Measurements from ENCODE around the gene PRELID3B. TPM values are rescaled to one million over a fixed set of nuclear protein-coding genes. Genes with fewer than 3 reads are reported as not detected.

The PRELID3B gene
- total and polyA plus RNA-seq, 2 of the 8 experiments (the other 6 are each of a cell fraction or from before 2014, with no cell fraction given): 8.1 to 50.5 TPM

DNA sequence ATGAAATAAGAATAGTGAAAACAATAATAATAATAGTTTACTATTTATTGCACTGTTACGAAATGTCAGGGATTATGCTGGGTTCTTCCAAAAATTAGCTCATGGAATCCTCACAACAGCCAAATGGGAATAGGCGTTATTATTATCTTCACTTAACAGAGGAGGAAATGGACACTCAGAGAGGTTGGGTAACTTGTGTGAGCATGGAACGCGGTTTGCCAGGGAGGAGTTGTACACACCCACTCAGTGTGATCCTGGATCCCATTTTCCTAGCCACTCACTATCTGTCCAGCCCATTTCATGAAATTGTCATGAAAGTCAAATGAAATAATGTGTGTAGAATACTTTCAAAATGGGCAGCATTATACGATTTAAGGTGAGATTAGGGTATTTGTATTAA is 56.9 kb downstream of the PRELID3B start (continued):
- TF ChIP-seq, protein P1, sequence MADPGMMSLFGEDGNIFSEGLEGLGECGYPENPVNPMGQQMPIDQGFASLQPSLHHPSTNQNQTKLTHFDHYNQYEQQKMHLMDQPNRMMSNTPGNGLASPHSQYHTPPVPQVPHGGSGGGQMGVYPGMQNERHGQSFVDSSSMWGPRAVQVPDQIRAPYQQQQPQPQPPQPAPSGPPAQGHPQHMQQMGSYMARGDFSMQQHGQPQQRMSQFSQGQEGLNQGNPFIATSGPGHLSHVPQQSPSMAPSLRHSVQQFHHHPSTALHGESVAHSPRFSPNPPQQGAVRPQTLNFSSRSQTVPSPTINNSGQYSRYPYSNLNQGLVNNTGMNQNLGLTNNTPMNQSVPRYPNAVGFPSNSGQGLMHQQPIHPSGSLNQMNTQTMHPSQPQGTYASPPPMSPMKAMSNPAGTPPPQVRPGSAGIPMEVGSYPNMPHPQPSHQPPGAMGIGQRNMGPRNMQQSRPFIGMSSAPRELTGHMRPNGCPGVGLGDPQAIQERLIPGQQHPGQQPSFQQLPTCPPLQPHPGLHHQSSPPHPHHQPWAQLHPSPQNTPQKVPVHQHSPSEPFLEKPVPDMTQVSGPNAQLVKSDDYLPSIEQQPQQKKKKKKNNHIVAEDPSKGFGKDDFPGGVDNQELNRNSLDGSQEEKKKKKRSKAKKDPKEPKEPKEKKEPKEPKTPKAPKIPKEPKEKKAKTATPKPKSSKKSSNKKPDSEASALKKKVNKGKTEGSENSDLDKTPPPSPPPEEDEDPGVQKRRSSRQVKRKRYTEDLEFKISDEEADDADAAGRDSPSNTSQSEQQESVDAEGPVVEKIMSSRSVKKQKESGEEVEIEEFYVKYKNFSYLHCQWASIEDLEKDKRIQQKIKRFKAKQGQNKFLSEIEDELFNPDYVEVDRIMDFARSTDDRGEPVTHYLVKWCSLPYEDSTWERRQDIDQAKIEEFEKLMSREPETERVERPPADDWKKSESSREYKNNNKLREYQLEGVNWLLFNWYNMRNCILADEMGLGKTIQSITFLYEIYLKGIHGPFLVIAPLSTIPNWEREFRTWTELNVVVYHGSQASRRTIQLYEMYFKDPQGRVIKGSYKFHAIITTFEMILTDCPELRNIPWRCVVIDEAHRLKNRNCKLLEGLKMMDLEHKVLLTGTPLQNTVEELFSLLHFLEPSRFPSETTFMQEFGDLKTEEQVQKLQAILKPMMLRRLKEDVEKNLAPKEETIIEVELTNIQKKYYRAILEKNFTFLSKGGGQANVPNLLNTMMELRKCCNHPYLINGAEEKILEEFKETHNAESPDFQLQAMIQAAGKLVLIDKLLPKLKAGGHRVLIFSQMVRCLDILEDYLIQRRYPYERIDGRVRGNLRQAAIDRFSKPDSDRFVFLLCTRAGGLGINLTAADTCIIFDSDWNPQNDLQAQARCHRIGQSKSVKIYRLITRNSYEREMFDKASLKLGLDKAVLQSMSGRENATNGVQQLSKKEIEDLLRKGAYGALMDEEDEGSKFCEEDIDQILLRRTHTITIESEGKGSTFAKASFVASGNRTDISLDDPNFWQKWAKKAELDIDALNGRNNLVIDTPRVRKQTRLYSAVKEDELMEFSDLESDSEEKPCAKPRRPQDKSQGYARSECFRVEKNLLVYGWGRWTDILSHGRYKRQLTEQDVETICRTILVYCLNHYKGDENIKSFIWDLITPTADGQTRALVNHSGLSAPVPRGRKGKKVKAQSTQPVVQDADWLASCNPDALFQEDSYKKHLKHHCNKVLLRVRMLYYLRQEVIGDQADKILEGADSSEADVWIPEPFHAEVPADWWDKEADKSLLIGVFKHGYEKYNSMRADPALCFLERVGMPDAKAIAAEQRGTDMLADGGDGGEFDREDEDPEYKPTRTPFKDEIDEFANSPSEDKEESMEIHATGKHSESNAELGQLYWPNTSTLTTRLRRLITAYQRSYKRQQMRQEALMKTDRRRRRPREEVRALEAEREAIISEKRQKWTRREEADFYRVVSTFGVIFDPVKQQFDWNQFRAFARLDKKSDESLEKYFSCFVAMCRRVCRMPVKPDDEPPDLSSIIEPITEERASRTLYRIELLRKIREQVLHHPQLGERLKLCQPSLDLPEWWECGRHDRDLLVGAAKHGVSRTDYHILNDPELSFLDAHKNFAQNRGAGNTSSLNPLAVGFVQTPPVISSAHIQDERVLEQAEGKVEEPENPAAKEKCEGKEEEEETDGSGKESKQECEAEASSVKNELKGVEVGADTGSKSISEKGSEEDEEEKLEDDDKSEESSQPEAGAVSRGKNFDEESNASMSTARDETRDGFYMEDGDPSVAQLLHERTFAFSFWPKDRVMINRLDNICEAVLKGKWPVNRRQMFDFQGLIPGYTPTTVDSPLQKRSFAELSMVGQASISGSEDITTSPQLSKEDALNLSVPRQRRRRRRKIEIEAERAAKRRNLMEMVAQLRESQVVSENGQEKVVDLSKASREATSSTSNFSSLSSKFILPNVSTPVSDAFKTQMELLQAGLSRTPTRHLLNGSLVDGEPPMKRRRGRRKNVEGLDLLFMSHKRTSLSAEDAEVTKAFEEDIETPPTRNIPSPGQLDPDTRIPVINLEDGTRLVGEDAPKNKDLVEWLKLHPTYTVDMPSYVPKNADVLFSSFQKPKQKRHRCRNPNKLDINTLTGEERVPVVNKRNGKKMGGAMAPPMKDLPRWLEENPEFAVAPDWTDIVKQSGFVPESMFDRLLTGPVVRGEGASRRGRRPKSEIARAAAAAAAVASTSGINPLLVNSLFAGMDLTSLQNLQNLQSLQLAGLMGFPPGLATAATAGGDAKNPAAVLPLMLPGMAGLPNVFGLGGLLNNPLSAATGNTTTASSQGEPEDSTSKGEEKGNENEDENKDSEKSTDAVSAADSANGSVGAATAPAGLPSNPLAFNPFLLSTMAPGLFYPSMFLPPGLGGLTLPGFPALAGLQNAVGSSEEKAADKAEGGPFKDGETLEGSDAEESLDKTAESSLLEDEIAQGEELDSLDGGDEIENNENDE (IDR thresholded peaks at IDR 0.05; ENCODE audit: insufficient replicate concordance, low read length): no peak
- TF ChIP-seq JUN (IDR thresholded peaks at IDR 0.05; ENCODE audit: low read depth, low read length) (no peak), FOSL1 (IDR thresholded peaks at IDR 0.05; ENCODE audit: insufficient read depth, low read depth, low read length) (no peak), GTF2F1 (IDR thresholded peaks at IDR 0.05; ENCODE audit: borderline replicate concordance, low read depth, low read length) (no peak), SIX5 (IDR thresholded peaks at IDR 0.05; ENCODE audit: low read depth, low read length) (no peak)
- TF ChIP-seq, protein P2, sequence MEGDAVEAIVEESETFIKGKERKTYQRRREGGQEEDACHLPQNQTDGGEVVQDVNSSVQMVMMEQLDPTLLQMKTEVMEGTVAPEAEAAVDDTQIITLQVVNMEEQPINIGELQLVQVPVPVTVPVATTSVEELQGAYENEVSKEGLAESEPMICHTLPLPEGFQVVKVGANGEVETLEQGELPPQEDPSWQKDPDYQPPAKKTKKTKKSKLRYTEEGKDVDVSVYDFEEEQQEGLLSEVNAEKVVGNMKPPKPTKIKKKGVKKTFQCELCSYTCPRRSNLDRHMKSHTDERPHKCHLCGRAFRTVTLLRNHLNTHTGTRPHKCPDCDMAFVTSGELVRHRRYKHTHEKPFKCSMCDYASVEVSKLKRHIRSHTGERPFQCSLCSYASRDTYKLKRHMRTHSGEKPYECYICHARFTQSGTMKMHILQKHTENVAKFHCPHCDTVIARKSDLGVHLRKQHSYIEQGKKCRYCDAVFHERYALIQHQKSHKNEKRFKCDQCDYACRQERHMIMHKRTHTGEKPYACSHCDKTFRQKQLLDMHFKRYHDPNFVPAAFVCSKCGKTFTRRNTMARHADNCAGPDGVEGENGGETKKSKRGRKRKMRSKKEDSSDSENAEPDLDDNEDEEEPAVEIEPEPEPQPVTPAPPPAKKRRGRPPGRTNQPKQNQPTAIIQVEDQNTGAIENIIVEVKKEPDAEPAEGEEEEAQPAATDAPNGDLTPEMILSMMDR (IDR thresholded peaks at IDR 0.05; ENCODE audit: control extremely low read depth in 1 of 3, insufficient read depth in 1 of 3, low read depth in 1 of 3, low read length in 3 of 3): no peak
